ENCODE data around the gene ASPSCR1. TPM values are rescaled to one million over a fixed set of nuclear protein-coding genes. Genes with fewer than 3 reads are reported as not detected.

Gene ASPSCR1
- total and polyA plus RNA-seq, 2 of the 8 experiments (the other 6 are each of a cell fraction or from before 2014, with no cell fraction given): 33.3 to 43.7 TPM

DNA sequence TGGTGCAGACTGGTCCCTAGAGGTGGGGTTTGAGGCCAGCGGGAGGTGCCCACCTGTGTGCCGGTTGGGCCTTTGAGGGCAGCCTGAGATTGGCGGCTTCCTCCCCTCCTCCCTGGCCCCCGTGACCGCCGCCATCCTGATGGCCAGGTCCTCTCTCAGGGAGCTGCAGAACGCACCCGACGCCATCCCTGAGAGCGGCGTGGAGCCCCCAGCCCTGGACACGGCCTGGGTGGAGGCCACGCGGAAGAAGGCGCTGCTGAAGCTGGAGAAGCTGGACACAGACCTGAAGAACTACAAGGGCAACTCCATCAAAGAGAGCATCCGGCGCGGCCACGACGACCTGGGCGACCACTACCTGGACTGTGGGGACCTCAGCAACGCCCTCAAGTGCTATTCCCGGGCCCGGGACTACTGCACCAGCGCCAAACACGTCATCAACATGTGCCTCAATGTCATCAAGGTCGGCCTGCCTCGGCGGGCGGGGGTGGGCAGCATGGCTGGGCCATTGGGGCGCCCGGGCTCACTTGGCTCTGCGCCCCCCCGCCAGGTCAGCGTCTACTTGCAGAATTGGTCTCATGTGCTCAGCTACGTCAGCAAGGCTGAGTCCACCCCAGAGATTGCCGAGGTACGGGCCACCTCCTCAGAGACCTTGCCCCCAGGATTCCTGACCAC, 77.1 kb downstream of the ASPSCR1 start:
- CTCF ChIA-PET (ENCODE audit: partially characterized antibody): interaction anchor here (1.0 to 5.4 kb wide), 7 partner anchors 8 to 100 kb away, joined by 3 to 40 read pairs (median 3); partner anchors contain the start of genes DCXR, DUS1L and RAC3
- H2AFZ ChIP-seq (ENCODE audit: low read length): no peak overlapping the region
- H3K79me2 ChIP-seq (ENCODE audit: control insufficient read depth in 1 of 2, insufficient read depth in 2 of 2, low read length in 2 of 2): peaks cover 0 to 12% of the 10 kb centered on the region in 2 experiments; a peak in 1 of 4 replicates
- H4K5ac ChIP-seq (ENCODE audit: insufficient read length, low read depth, low read length): no peak overlapping the region
- no peak overlapping the region for H2BK20ac ChIP-seq (ENCODE audit: low read length)
- H3K18ac ChIP-seq (ENCODE audit: extremely low read depth, low read length): no peak overlapping the region
- no peaks in the 10 kb centered on the region for H3K9me3 ChIP-seq (ENCODE audit: insufficient read depth in 2 of 2, low read depth in 1 of 2, low read length in 1 of 2)
- H2BK5ac ChIP-seq (ENCODE audit: low read depth, low read length): no peak overlapping the region
- H3K9ac ChIP-seq (replicated peaks in 1 of 4; ENCODE audit: extremely low read depth in 1 of 4, low read depth in 3 of 4, low read length in 3 of 4): no peak overlapping the region
- H3K36me3 ChIP-seq (ENCODE audit: control insufficient read depth in 2 of 4, insufficient read depth in 4 of 4, low read length in 3 of 4): peaks cover 7 to 29% (median 19%) of the 10 kb centered on the region in 4 experiments
- peak overlapping the region; percentile 79; the same call in 1 of the 2 replicates for H4K8ac ChIP-seq (ENCODE audit: extremely low read depth, insufficient read depth, low read length)
- no peak overlapping the region for H3K4me2 ChIP-seq (ENCODE audit: insufficient read depth in 1 of 2, low read depth in 2 of 2, low read length in 2 of 2)
- H4K20me1 ChIP-seq (replicated peaks in 1 of 2; ENCODE audit: control insufficient read depth in 1 of 2, insufficient read depth in 2 of 2, low read length in 2 of 2): peaks cover 4 to 19% of the 10 kb centered on the region in 2 experiments
- no peak overlapping the region for H3K4me3 ChIP-seq (ENCODE audit: extremely low read depth in 1 of 4, insufficient read depth in 2 of 4, low read depth in 3 of 4, low read length in 4 of 4)
- no peak overlapping the region for H2BK120ac ChIP-seq (replicated peaks; ENCODE audit: low read depth, low read length)
- no peak overlapping the region for H2BK12ac ChIP-seq (ENCODE audit: low read depth, low read length)
- 95% methylated on average over 37 of the region's 38 CpGs; no CpG with 5 or more reads in 1 of the 2 experiments for WGBS, 2 experiments (ENCODE audit: extremely low coverage in 1 of 2, insufficient coverage in 1 of 2, insufficient read length in 1 of 2, insufficient replicate concordance in 2 of 2, low coverage in 1 of 2, low lambda C conversion rate in 2 of 2, missing lambda C conversion rate in 1 of 2)
- no peak overlapping the region for H2AK5ac ChIP-seq (ENCODE audit: low read depth, low read length)
- peaks cover 6% of the 10 kb centered on the region; the same call in 1 of the 2 replicates for H3K79me1 ChIP-seq (ENCODE audit: low read depth, low read length)
- H3K23ac ChIP-seq (ENCODE audit: insufficient read length): no peak overlapping the region
- H3K4ac ChIP-seq (replicated peaks; ENCODE audit: insufficient read length, low read depth, low read length): no peak overlapping the region
- H3K4me1 ChIP-seq (replicated peaks in 1 of 4; ENCODE audit: control insufficient read depth in 3 of 4, insufficient read depth in 4 of 4, low read length in 3 of 4): peaks cover 0 to 11% (median 6%) of the 10 kb centered on the region in 4 experiments; a peak in 5 of 7 replicates
- H2BK15ac ChIP-seq (ENCODE audit: low read length): no peak overlapping the region
- FAIRE-seq: no peak
- H4K91ac ChIP-seq (replicated peaks; ENCODE audit: insufficient read length, low read length): no peak overlapping the region
- H3K27me3 ChIP-seq (replicated peaks in 1 of 4; ENCODE audit: control insufficient read depth in 3 of 4, extremely low read depth in 1 of 4, insufficient read depth in 3 of 4, low read length in 3 of 4): no peaks in the 10 kb centered on the region; a peak in 1 of 7 replicates
- no peak for TF ChIP-seq GABPA (IDR thresholded peaks at IDR 0.05; ENCODE audit: borderline replicate concordance, insufficient read depth, low read length)
- TF ChIP-seq, protein P1, sequence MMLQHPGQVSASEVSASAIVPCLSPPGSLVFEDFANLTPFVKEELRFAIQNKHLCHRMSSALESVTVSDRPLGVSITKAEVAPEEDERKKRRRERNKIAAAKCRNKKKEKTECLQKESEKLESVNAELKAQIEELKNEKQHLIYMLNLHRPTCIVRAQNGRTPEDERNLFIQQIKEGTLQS (IDR thresholded peaks at IDR 0.05; ENCODE audit: insufficient read depth, low read depth, low read length): no peak
- peak; percentile 73 for TF ChIP-seq CREB1 (IDR thresholded peaks at IDR 0.05)
- no peak overlapping the region for H3K56ac ChIP-seq (replicated peaks; ENCODE audit: insufficient read length, low read depth, low read length)
- peaks cover 6% of the 10 kb centered on the region; the same call in 1 of the 2 replicates for H3K23me2 ChIP-seq (ENCODE audit: low read depth, low read length)
- H3K27ac ChIP-seq (ENCODE audit: low read depth, low read length): no peak overlapping the region
- POLR2A ChIA-PET (ENCODE audit: partially characterized antibody): interaction anchor here (0.7 to 13.2 kb wide), 14 partner anchors 11 to 111 kb away, joined by 3 to 161 read pairs (median 3); partner anchors contain the start of genes DUS1L and RAC3
- DNase-seq (ENCODE audit: low read depth in 1 of 2, low spot score in 2 of 2): no peak
- no peak overlapping the region for H3K14ac ChIP-seq (ENCODE audit: insufficient read length)
